ENCODE data around the gene ARPC2.

DNA sequence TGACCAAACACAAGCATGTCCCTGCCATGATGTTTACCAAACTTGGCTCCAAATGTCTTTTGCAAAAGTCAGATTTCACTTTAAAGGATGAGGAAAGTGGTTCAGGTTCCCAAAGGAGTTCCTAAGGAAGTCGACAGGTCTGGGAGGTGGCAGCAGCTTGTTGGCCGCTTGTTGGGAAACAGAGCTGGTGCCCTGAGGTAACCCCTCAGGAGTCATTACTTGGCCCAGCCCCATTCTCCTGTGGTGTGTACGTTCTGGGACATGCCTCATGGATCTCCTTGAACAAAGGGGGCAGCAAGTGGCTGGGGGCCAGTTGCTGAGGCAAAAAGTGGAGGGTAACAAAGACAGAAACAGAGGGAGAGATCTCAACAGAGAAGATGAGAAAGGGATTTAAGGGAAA is 64.5 kb downstream of the ARPC2 start:
- TF ChIP-seq, protein P1, sequence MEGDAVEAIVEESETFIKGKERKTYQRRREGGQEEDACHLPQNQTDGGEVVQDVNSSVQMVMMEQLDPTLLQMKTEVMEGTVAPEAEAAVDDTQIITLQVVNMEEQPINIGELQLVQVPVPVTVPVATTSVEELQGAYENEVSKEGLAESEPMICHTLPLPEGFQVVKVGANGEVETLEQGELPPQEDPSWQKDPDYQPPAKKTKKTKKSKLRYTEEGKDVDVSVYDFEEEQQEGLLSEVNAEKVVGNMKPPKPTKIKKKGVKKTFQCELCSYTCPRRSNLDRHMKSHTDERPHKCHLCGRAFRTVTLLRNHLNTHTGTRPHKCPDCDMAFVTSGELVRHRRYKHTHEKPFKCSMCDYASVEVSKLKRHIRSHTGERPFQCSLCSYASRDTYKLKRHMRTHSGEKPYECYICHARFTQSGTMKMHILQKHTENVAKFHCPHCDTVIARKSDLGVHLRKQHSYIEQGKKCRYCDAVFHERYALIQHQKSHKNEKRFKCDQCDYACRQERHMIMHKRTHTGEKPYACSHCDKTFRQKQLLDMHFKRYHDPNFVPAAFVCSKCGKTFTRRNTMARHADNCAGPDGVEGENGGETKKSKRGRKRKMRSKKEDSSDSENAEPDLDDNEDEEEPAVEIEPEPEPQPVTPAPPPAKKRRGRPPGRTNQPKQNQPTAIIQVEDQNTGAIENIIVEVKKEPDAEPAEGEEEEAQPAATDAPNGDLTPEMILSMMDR (IDR thresholded peaks at IDR 0.05 in 2 of 3, conservative IDR thresholded peaks at IDR 0.05 in 1 of 3; ENCODE audit: control insufficient read depth in 2 of 3, extremely low read depth in 1 of 3, insufficient read depth in 1 of 3, low read depth in 3 of 3, low read length in 3 of 3): no peak
- TF ChIP-seq EZH2 (IDR thresholded peaks at IDR 0.05; ENCODE audit: borderline replicate concordance, control insufficient read depth, low read depth, low read length) (no peak), POLR2AphosphoS2 (IDR thresholded peaks at IDR 0.05; ENCODE audit: low read depth, low read length) (no peak), GABPA (IDR thresholded peaks at IDR 0.05; ENCODE audit: low read depth) (no peak), RCOR1 (conservative IDR thresholded peaks at IDR 0.05; ENCODE audit: low read depth, low read length) (no peak), POLR2AphosphoS5 (IDR thresholded peaks at IDR 0.05; ENCODE audit: low read length) (no peak), HDGF (IDR thresholded peaks at IDR 0.05) (no peak)
- TF ChIP-seq, protein P2, sequence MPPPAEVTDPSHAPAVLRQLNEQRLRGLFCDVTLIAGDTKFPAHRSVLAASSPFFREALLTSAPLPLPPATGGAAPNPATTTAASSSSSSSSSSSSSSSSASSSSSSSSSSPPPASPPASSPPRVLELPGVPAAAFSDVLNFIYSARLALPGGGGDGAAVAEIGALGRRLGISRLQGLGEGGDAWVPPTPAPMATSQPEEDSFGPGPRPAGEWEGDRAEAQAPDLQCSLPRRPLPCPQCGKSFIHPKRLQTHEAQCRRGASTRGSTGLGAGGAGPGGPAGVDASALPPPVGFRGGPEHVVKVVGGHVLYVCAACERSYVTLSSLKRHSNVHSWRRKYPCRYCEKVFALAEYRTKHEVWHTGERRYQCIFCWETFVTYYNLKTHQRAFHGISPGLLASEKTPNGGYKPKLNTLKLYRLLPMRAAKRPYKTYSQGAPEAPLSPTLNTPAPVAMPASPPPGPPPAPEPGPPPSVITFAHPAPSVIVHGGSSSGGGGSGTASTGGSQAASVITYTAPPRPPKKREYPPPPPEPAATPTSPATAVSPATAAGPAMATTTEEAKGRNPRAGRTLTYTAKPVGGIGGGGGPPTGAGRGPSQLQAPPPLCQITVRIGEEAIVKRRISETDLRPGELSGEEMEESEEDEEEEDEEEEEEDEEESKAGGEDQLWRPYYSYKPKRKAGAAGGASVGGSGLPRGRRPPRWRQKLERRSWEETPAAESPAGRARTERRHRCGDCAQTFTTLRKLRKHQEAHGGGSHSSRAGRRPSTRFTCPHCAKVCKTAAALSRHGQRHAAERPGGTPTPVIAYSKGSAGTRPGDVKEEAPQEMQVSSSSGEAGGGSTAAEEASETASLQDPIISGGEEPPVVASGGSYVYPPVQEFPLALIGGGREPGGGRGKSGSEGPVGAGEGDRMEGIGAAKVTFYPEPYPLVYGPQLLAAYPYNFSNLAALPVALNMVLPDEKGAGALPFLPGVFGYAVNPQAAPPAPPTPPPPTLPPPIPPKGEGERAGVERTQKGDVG (CRISPR knock-in tag; IDR thresholded peaks at IDR 0.05): no peak

Data from GM12878 (cell line).